T-helper 2 cell treated with Interferon-gamma antibody and Interleukin-4, amounts not matched to agents 100 ng/mL and 5 ng/mL, for 36 hours (primary cell): Measurements from ENCODE around the gene COQ2. TPM values are rescaled to one million over a fixed set of nuclear protein-coding genes. Genes with fewer than 3 reads are reported as not detected.
"Not testable (repeated sequence)": the region's sequence is repeated elsewhere in the genome, so short reads cannot be mapped to it uniquely, and the experiment has no call there.

Experiments used
- intact Hi-C: fragments of 100-400 bp; cut with micrococcal nuclease; formaldehyde crosslinking; loops from one replicate; pipeline ENCODE4 v1.15.1; 2023
- total RNA-seq: library from RNA; stranded (reverse); gene quantifications from 2 replicates; pipeline ENCODE4 v1.2.3, GENCODE V29; 2022

Gene COQ2, protein sequence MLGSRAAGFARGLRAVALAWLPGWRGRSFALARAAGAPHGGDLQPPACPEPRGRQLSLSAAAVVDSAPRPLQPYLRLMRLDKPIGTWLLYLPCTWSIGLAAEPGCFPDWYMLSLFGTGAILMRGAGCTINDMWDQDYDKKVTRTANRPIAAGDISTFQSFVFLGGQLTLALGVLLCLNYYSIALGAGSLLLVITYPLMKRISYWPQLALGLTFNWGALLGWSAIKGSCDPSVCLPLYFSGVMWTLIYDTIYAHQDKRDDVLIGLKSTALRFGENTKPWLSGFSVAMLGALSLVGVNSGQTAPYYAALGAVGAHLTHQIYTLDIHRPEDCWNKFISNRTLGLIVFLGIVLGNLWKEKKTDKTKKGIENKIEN
- total RNA-seq: 14.7 and 15.5 TPM in 2 replicates

DNA sequence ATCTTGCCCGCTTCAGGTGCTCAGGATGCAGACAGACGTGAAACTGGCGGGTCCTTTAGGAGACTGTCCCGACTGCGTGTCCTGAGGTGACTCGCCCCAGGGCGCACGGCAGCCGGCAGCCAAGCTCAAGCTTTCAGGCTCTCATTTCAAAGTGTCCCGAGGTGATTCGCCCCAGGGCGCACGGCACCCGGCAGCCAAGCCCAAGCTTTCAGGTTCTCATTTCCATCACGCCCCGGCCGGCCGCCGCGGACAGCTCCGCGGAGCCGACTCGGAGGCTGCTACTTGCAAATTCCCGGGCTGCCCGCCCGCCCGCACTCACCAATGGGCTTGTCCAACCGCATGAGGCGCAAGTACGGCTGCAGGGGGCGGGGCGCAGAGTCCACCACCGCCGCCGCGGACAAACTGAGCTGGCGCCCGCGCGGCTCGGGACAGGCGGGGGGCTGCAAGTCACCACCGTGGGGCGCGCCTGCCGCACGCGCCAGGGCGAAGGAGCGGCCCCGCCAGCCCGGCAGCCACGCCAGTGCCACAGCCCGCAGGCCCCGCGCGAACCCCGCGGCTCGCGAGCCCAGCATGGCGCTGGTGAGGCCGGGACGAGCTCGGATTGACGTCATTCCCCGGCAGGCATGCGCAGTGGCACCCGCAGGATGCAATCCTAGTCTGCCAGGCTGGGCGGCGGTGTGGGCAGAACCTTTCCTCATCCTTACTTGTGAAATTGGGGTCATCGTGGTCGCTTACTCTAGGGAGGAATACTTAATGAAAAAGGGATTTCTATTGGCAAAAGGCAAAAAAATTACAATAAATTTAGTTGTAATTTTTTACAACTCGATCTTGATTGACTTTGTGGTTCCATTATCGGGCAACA lies at the start of gene COQ2:
Gene COQ2 (minus strand): TSS at position 606 of the 862 bp plus-strand sequence. CDS start 34 bp downstream, at position 572.
- intact Hi-C loops: loop anchor here (1.0 to 10.0 kb wide), 13 partner anchors 8 to 855 kb away; partner anchors contain the start of genes ABRAXAS1, COPS4, HELQ and HPSE

DNA sequence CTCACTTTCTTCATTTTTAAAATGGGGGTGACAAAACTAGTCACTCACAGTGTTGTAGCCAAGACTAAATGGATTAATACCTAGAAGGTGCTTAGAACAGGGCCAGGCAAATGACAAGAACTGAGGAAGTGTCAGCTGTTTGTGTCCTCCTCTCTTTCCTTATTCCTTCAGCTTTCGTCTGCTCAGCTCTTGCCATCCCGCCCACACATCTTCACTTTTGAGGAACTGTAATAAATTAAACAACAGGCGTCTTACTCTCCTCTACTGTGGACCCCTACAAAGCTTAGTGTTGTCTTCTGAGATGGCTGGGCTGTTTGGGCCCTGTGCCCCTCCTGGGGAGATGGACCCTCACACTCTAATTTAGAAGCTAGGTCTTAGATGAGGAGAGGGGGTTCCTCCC lies 47.4 kb upstream of the COQ2 start:
- intact Hi-C loops: no loop called here

DNA sequence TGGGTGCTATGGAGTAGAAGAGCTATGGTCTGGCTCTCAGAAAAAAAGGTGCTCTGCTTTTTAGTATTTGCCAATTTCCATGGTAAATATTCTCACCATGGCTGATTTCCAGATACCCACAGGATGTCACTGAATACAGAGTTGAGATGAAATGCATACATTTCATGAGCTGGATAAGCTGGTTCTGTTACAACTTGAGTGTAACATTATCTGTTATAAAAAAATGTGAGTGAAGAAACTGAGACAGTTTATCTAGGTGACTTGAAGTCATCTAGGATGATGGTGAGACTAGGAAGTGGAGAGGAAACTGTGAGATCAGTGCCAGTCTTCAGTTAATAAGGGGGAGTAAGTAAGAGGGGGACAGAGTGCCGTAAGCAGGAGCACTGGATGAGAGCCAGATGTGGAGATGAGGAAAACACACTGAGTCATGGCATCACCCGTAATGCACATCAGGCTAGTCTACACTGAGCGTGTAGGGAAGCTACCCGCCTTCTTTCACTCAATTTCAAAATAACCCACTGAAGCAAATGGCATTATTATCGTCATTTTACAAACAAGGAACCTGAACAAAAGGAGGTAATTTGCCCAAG lies 45.0 kb upstream of the COQ2 start:
- intact Hi-C loops: no loop called here

- intact Hi-C loops: no loop called here
Measured at GRCh38 chr4:83328521-83329187, 44.1 kb upstream of the COQ2 start.

DNA sequence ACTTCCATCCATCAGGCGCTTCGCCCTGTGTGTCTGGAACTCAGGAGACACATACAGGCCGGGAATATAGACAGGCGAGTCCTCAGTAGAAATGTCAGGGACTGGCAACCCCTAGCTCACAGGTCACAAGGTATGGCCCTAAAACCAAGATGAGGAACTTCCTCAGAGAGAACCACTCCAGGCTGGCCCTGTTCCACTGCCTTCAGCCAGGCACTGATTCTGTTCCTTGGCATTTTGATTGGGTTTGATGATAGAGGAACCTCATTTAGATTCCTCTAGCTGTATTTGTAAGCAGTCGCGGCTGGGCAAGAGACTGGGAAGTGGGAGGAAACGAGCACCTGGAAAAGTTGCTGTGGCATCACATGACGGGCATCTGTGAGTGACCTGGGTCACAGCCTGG lies 41.9 kb upstream of the COQ2 start:
- intact Hi-C loops: no loop called here

DNA sequence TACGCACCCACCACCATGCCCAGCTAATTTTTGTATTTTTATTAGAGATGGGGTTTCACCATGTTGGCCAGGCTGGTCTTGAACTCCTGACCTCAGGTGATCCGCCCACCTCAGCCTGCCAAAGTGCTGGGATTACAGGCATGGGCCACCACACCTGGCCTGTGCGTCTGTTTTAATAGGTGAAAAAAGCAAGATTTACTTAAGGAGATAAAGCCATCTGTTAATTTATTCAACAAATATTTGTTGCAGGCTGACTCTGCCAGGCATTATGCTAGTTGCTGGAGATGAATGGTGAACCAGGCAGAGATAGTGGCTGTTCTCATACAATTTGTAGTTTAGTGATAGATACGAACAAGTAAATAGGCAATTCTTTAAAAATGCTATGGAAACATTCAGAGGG lies 40.7 kb upstream of the COQ2 start:
- intact Hi-C loops: not testable (repeated sequence)

DNA sequence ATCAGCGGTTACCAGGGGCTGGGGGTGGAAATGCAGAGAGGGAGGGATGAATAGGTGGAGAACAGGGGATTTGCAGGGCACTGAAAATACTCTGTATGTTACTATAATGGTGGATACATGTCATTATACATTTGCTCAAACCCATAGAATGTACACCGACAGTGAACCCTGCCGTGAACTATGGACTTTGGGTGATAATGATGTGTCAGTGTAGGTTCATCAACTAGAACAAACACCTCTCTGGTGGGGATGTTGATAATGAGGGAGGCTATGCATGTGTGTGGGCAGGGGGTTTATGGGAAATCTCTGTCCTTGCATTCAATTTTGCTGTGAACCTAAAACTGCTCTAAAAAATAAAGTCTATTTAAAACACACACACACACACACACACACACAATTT lies 38.5 kb upstream of the COQ2 start:
- intact Hi-C loops: no loop called here

DNA sequence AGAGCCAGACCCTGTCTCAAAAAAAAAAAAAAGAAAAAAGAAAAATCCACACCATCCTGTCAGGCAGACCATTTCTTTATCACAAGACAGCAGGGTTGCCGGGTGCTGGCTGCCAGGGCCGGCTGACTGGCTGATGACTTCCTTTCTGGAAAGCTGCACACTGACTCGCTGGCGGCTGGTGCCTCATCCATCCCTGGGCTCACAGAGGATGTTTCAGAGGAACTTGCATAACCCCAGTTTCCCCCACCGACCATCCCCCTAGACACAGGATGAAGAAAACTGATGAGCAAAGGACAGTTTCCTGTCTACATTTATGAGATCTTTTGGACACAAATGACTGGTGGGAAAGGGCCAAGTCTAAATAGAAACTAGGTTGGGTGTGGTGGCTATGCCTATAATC lies 36.0 kb upstream of the COQ2 start:
- intact Hi-C loops: no loop called here

DNA sequence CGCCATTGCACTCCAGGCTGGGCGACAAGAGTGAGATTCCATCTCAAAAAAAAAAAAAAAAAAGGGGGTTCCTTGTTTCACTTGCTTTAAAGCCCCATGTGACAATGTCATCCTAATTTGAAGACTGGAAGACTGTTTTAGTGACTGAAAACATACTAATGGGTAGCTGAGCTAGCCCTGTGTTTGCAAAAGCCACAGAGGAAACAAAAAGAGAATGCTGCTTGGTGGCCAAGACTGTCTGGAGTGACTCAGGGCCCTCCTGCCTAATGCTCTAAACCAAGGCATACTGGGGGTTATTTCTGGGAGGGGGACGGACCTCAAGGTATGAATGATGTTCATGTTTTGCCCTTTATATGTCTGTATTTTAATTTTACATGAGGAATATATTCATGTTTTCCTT lies 34.1 kb upstream of the COQ2 start:
- intact Hi-C loops: no loop called here

GRCh38 chr4:83317671-83318070 lies 33.1 kb upstream of the COQ2 start:
- intact Hi-C loops: no loop called here

DNA sequence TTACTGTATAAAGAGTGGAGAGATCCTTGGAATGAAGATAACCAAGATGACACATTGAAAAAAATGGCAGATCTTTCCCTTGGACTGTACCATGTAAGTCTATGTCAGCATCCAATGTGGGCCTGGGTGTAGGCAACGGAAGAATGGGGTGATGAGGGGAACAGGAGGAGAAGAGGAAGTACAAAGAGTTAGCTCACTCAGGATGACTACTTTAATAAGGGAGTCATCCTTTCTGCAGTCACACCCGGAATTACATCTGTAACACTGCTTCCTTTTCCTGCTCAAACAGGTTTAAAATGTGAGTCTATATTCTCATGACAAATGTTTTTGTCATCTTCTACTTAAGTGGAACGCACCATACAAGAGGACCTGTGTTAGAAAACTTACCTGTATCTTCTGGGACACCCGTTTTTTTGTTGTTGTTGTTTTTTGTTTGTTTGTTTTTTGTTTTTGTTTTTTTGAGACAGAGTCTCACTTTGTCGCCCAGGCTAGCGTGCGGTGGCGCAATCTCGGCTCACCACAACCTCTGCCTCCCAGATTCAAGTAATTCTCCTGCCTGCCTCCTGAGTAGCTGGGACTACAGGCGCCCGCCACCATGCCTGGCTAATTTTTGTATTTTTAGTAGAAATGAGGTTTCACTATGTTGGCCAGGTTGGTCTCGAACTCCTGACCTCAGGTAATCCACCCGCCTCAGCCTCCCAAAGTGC lies 32.0 kb upstream of the COQ2 start:
- intact Hi-C loops: no loop called here

DNA sequence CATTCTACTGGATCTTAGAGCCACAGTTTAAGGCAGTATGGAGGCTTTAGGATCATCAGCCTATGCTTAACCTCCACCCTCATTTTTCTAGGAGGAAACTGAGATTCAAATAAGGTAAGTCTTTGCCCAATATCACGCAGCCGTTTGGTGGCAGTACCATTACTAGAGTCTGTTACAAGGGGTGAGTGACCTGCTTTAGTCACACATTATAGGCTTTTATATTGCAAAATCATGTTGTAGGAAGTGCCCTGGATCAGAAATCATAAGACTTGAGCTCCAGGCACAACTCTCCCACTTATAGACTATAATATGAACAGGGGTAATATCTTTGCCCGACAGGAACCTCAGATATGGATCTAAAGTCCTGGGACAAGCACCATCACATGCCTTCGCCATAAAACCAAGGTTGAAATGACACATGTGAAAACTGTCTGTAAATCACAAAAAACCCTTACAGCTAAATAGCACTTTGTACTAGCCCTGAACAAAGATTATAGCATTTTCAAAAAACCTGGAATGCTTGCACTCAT lies 30.8 kb upstream of the COQ2 start:
- intact Hi-C loops: no loop called here

DNA sequence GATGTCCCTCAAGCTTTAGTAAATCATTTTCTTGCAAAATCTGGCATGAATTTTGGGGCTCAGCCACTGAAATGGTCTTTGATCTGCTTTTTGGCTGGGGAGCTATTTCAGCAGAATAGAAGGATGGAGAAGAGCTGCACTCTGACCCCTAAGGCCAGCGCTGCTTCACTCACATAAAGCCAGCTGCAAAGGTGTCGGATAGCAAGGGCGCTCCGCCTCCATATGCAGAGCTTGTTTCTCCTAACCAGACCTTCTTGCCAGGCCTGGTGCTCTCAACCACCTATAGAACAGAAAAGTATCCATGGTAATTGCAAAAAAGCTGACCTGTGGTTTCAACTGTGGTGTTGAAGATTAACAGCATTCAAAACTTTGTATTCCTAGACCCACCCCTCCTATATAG lies 24.1 kb upstream of the COQ2 start:
- intact Hi-C loops: no loop called here

- intact Hi-C loops: no loop called here
Measured at GRCh38 chr4:83307920-83308319, 23.3 kb upstream of the COQ2 start.

GRCh38 chr4:83305187-83305586 lies 20.6 kb upstream of the COQ2 start:
- intact Hi-C loops: no loop called here

- intact Hi-C loops: no loop called here
Measured at GRCh38 chr4:83297548-83298260, 13.1 kb upstream of the COQ2 start.

- intact Hi-C loops: no loop called here
Measured at GRCh38 chr4:83293305-83294046, 8.9 kb upstream of the COQ2 start.

GRCh38 chr4:83290059-83290774 lies 5.6 kb upstream of the COQ2 start:
- intact Hi-C loops: not testable (repeated sequence)
